ENCODE measurements around the gene CNTNAP3B. TPM values are rescaled to one million over a fixed set of nuclear protein-coding genes. Genes with fewer than 3 reads are reported as not detected.
"Not testable (repeated sequence)": the region's sequence is repeated elsewhere in the genome, so short reads cannot be mapped to it uniquely, and the experiment has no call there.

Gene CNTNAP3B
- total RNA-seq, 1 experiment from 2014 or later: 4.7 TPM

GRCh38 chr9:41935727-41936126 is 193.5 kb downstream of the CNTNAP3B start:
- H3K14ac ChIP-seq (ENCODE audit: insufficient read depth, low read length); H3K4me1 Mint-ChIP-seq; DNase-seq; H3K79me1 ChIP-seq (ENCODE audit: insufficient read depth, low read depth, low read length, poor library complexity, severe bottlenecking); H3K4ac ChIP-seq (ENCODE audit: low read depth, low read length); H3K27me3 Mint-ChIP-seq (ENCODE audit: low read depth); H3K4me1 ChIP-seq (ENCODE audit: insufficient read depth, low read length); H2BK20ac ChIP-seq (ENCODE audit: low read depth, low read length, poor library complexity, severe bottlenecking); H2BK15ac ChIP-seq (ENCODE audit: low read depth, low read length); H3K36me3 Mint-ChIP-seq (ENCODE audit: insufficient read depth in 1 of 3, low read depth in 3 of 3); H3K23ac ChIP-seq (ENCODE audit: insufficient read length, low read depth, low read length); H3K4me2 ChIP-seq (ENCODE audit: insufficient read depth, insufficient read length, low read length); H3K18ac ChIP-seq (ENCODE audit: insufficient read length, low read depth, low read length); H4K5ac ChIP-seq (ENCODE audit: insufficient read length, low read depth, low read length); H4K91ac ChIP-seq (ENCODE audit: insufficient read length, low read depth, low read length); H3K4me3 Mint-ChIP-seq; H3K79me2 ChIP-seq (ENCODE audit: insufficient read depth, low read length); H3K23me2 ChIP-seq (ENCODE audit: insufficient read length, low read depth, low read length, poor library complexity, severe bottlenecking); H3K56ac ChIP-seq (ENCODE audit: insufficient read length, low read depth, low read length); H3K9me3 ChIP-seq (ENCODE audit: control insufficient read depth, low read depth, low read length); H3K27ac ChIP-seq (ENCODE audit: insufficient read length, low read depth, low read length); H2BK5ac ChIP-seq (ENCODE audit: insufficient read length, low read length); H3K9ac ChIP-seq (ENCODE audit: extremely low read depth, insufficient read length, low read length); H4K20me1 ChIP-seq (ENCODE audit: control insufficient read depth, insufficient read depth, insufficient read length); H2BK120ac ChIP-seq (ENCODE audit: low read depth, low read length, poor library complexity, severe bottlenecking); H3K9me3 Mint-ChIP-seq; H3T11ph ChIP-seq (ENCODE audit: low read length); H2BK12ac ChIP-seq (ENCODE audit: insufficient read length, low read depth, low read length); H3K27me3 ChIP-seq (ENCODE audit: insufficient read depth, low read length); H2AK5ac ChIP-seq (ENCODE audit: insufficient read length, low read length); H2AFZ ChIP-seq (ENCODE audit: low read length); H4K8ac ChIP-seq (replicated peaks; ENCODE audit: insufficient read length, low read depth, low read length): not testable (repeated sequence)
- WGBS (ENCODE audit: extremely low coverage, insufficient read length, low lambda C conversion rate): no CpG with 5 or more reads among the region's 3 CpGs
- H3K27ac Mint-ChIP-seq: peak overlapping the region in 1 of 3 experiments; percentile 59; a peak in 1 of 7 replicates

- not testable (repeated sequence) for H2AK5ac ChIP-seq (ENCODE audit: insufficient read length, low read length); H2BK120ac ChIP-seq (ENCODE audit: low read depth, low read length, poor library complexity, severe bottlenecking); H3K18ac ChIP-seq (ENCODE audit: insufficient read length, low read depth, low read length); H3K56ac ChIP-seq (ENCODE audit: insufficient read length, low read depth, low read length); H3K79me1 ChIP-seq (ENCODE audit: insufficient read depth, low read depth, low read length, poor library complexity, severe bottlenecking); H3K4ac ChIP-seq (ENCODE audit: low read depth, low read length); H2BK5ac ChIP-seq (ENCODE audit: insufficient read length, low read length); H3K4me1 ChIP-seq (ENCODE audit: insufficient read depth, low read length); H2BK20ac ChIP-seq (ENCODE audit: low read depth, low read length, poor library complexity, severe bottlenecking); H3K79me2 ChIP-seq (ENCODE audit: insufficient read depth, low read length); H4K91ac ChIP-seq (ENCODE audit: insufficient read length, low read depth, low read length); H3T11ph ChIP-seq (ENCODE audit: low read length); H3K27me3 ChIP-seq (ENCODE audit: insufficient read depth, low read length); H3K36me3 Mint-ChIP-seq (ENCODE audit: insufficient read depth in 1 of 3, low read depth in 3 of 3); H4K8ac ChIP-seq (replicated peaks; ENCODE audit: insufficient read length, low read depth, low read length); H3K23ac ChIP-seq (ENCODE audit: insufficient read length, low read depth, low read length); H3K4me1 Mint-ChIP-seq; H3K27ac Mint-ChIP-seq; H3K9me3 ChIP-seq (ENCODE audit: control insufficient read depth, low read depth, low read length); H3K27ac ChIP-seq (ENCODE audit: insufficient read length, low read depth, low read length); H3K9ac ChIP-seq (ENCODE audit: extremely low read depth, insufficient read length, low read length); H3K14ac ChIP-seq (ENCODE audit: insufficient read depth, low read length); H2AFZ ChIP-seq (ENCODE audit: low read length); H3K9me3 Mint-ChIP-seq; DNase-seq; H4K5ac ChIP-seq (ENCODE audit: insufficient read length, low read depth, low read length); H2BK12ac ChIP-seq (ENCODE audit: insufficient read length, low read depth, low read length); H3K23me2 ChIP-seq (ENCODE audit: insufficient read length, low read depth, low read length, poor library complexity, severe bottlenecking); H3K4me2 ChIP-seq (ENCODE audit: insufficient read depth, insufficient read length, low read length); H4K20me1 ChIP-seq (ENCODE audit: control insufficient read depth, insufficient read depth, insufficient read length); H3K4me3 Mint-ChIP-seq; H3K27me3 Mint-ChIP-seq (ENCODE audit: low read depth); H2BK15ac ChIP-seq (ENCODE audit: low read depth, low read length)
- WGBS (ENCODE audit: extremely low coverage, insufficient read length, low lambda C conversion rate): no CpG with 5 or more reads among the region's 6 CpGs
Observed at GRCh38 chr9:41929172-41929571, 200.1 kb downstream of the CNTNAP3B start.
